ENCODE measurements around the gene C7orf33.
"Not testable (repeated sequence)": the region's sequence is repeated elsewhere in the genome, so short reads cannot be mapped to it uniquely, and the experiment has no call there.

The C7orf33 gene, protein sequence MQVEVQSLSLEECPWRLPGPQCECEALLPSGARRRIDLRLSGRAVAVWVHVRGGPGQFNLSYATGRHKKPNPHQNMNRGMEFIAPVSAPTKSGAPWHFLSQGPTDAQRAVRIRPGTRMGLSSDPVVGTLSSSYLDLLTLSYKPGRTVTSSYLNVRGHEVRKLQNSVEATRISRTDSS

DNA sequence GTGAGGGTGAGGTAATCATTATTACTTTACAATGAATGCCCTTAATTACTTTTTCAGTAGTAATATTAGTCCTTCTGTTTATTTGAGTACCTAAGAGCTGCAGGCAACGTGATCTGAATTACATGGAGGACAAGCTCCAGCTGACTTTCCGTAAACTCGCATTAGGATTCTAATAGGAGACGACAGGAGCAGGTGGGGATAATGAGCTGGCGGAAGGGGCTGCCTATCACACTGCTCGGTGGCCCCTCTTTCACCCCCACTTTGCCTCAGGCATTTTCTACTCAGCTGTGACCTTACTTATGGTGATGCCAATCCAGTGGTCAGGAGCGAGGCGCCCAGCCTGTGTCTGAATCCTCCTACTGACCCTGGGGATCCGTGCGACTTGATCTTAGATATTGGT is at the start of gene C7orf33:
Gene C7orf33, plus strand, starts transcription at position 296 of the 400 bp plus-strand sequence. CDS start 160 bp downstream, outside the sequence.
- no peak for DNase-seq

DNA sequence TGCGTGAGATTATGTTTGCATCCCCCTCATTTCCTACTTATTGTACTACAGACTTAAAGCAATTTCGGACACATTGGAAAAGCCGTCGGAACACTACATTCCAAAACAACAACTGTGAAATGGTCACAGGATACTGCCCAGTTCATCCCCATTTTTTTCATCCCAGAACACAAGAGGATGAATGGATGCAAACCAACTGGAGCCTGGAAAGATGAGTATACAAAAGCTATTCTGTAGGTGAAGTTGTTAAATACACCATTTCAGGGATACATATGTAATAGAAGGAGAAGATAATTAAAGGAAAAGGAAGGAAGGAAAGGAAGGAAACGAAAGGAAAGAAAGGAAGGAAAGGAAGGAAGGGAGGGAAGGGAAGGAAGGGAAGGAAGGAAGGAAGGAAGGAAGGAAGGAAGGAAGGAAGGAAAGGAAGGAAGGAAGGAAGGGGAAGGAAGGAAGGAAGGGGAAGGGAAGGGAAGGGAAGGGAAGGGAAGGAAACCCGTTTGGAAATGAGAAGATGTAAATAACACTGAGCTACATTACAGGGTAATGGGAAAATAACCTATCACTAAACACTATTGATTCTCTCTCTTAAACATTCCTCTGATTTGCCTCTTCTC is 48.6 kb upstream of the C7orf33 start:
- DNase-seq = no peak

DNA sequence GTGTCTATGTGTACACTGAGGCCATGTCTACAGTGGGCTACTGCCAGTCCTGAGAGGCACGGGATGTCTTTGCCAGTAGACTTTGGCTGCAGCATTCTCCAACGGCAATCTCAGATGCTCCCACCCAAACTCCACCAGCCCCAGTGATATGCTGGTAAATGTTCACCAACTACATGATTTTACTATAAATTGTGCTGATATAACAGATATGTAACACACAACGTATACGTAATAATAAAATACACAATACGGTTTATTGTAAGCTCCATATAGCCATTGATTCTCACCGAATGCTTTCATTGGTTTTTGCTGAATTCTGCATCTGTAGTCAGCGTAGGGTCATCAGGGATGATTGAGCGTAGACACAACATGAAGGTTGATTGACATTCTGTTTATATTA is 47.3 kb upstream of the C7orf33 start:
- no peak for DNase-seq

DNA sequence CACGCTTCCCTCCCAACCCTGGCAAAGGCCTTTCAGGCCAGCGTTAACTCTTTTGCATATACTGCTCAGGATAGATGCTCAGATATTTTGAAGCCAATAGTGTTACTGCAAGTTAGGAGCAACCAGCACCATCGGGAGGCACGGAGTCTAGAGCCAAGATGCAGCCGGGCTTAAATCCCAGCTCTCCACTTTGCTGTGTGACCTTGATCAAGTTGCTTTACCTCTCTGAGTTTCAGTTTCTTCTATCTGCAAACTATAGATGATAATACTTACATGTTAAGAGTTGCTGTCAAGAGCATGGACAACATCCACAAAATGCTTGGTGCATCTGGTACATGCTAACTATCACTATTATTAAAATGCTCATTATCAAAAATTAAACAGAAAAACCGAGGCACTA is 45.4 kb upstream of the C7orf33 start:
- no peak for DNase-seq

DNA sequence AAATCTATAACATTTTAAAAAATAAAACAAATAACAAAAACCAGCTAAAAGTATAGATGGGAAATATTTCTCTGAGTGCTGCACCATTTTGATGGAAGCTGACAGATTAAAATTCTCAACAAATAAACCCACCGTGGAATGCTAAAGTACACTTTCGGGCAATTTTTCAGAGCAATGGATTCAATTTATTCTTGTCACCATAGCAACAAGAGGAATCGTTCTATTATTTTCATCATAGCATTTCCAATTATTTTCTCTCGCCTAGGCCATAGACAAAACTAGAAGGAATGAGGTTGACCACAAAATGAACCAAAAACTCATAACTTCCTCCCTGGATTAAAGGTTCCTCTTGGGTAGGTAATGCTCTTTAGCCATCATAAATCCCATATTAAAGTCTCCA is 44.6 kb upstream of the C7orf33 start:
- DNase-seq = no peak

DNA sequence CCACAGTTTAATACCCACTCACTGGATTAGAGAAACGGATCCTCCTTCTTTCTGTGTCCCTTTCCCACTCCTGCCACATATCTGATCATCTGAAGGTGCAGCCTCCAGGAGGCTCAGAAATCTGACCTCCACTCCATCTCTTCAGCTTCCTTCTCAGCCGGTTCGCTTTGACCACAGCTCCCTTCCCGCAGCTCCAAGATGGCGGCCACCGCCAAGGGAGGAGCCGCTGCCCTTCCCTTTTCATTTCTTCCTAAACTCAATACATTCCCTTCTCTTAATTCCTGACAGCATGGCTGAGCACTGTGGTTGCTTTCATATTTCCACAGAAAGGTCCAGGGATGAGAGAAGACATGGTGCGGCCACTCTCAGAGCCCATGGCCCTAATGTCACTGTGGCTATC is 43.7 kb upstream of the C7orf33 start:
- DNase-seq = no peak

DNA sequence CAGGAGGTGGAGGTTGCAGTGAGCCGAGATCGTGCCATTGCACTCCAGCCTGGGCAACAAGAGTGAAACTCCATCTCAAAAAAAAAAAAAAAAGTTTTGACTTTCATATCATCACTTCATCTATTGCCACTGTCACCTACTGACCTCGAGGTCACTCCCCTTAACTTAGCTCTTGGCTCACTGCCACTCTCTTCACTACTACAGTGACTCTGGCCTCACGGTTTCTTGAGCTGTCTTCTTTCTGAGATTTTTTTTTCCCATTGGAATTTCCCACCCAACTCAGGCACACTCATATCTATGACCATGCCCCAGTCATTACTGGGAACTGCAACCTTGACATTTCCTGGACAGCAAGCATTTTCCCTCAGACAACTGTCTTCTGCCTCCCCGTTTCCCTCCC is 42.6 kb upstream of the C7orf33 start:
- DNase-seq = no peak

DNA sequence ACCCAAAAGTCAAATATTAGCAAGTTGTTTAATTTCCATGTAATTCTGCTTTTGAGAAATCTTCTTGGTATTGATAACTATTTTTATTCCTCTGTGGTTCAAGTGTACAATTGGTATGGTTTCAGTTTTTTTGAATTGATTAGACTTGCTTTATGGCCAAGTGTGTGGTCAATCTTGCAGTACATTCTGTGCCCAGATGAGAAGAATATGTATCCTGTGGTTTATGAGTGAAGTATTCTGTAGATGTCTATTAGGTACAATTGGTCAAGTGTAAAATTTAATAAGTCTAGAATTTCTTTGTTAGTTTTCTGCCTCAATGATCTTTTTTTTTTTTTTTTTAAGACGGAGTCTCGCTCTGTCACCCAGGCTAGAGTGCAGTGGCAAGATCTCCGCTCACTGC is 36.6 kb upstream of the C7orf33 start:
- DNase-seq = no peak

DNA sequence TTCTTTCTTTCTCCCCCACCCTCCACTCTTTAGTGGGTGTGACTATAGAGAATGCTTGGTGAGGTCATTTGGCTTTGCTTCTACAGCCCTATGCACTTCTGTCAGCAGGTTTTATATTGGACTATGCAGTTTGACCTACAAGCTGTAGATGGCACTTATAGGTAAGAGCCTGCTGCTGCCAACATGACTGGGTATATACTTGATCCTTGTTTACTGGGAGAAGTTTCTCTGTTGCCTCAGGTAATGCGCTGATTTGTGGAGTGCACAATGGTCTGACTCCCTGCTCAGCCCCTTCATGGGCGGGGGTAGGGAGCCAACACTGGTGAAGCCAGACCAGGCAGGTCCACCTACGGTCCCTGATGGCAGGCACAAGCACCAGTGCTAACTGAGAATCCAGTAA is 33.7 kb upstream of the C7orf33 start:
- DNase-seq = no peak

DNA sequence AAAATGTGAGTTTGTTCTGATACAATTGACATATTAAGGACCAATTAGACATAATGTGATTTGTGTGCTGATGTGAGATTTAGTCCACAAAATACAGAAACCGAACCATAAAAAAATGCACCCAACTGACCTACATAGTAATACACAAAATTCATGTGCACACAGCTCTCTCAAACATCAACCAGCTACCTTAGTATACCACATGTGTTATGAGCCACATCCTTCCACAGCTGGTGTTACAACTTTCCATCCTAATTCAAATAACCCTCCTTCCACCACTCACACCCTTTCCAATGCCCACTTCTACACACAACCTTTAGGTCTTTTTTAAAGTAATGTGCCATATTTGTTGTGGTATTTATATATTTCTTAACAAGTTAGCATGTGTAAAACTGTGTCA is 31.7 kb upstream of the C7orf33 start:
- DNase-seq = no peak

DNA sequence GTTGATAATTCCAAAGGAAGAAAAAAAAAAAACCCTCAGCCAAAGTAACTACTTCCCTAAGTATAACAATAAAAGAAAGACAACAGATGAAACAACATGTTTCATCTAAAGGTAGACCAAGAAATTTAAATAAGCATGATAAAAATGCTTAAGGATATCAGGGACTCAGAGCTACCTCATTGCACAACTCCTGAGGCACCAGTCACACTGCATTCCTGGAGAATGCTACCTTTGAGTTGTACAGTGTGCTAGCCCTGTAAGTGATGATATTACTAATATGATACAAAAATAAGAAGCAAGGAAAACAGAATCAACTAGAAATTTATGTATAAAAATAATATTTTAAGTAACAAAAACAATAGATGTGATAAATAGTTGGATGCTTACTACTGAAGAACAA is 29.5 kb upstream of the C7orf33 start:
- no peak for DNase-seq

DNA sequence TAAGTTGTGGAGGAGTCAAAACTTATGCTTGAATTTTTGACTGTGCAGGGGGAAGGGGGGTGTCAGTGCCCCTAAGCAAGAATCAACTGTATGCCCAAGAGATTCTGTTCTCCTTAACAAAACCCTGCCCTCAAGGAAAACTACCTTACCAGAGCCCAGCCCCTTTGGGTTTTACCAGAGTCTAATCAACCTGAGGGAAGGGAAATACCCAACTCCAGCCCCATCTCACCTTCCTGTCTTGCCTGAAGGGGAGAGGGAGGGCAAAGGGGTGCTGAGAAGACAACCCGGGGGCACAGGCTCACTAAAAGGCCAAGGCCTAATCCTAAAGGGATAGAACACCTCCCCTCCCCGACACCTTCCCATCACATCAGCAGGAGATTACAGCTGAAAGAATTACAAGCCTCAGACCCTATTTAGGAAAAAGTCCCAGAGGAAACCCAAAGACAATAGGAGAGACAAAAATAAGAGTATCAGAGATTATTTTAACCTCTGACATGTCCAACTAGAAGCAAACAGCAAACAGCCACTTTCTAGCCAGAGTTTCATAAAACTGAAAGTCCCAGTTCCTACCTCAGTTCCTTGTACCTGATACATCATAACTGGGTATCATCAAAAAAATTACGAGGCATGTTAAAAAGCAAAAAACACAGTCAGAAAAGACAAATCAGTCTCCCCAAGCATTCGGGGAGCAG is 26.8 kb upstream of the C7orf33 start:
- no peak for DNase-seq

DNA sequence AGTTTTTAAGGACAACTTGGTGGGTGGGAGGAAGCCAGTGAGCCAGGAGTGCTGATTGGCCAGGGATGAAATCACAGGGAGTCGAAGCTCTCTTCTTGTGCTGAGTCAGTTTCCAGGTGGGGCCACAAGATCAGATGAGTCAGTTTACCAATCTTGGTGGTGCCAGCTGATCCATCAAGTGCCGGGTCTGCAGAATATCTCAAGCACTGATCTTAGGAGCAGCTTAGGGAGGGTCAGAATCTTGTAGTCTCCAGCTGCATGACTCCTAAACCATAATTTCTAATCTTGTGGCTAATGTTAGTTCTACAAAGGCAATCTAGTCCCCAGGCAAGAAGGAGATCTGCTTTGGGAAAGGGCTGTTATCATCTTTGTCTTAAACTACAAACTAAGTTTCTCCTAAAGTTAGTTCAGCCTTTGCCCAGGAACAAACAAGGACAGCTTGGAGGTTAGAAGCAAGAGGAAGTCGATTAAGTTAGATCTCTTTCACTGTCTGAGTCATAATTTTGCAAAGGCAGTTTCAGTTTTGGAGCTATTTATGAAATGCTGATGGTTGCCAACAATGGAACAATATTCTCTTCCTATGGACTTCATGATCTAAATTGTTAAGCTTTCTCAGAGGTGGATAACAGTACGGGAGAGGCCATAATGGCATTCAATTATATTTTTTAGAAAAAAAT is 26.2 kb upstream of the C7orf33 start:
- DNase-seq = peak; percentile 42 to 60

DNA sequence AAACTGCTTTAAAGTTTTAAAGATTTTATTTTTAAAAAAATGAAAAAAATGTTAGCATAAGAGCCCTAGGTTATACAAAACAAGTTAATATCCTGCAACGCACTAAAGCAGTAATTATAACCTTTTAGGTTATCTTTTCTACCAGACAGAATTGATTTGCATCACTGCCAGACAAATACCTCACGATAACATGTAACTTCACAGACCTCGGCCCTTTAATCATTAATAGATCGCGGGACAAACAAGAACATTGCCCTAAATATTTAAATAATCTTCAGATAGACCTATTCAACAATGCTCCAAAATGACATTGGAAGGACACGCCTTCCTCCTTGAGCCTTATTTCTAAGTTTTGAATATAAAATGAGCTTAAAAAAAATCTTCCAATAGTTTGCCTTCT is 23.8 kb upstream of the C7orf33 start:
- DNase-seq = no peak

DNA sequence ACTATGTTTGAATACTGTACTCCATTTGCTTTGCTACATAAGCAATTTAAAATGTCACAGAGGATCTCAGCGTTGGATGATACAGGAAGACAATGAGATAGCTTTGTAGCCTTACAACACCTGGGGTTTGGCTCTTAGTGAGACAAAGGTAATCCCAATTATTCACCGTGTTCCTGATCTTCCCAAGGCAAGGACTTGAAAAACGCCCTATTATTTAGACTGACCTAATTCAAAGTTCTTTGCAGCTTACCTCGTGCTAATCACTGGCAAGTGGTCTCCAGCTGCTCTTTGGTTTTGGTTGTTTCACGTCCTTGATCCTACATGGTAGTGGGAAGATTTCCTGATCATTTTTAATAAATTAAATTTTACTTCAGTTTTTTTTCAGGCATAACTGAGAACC is 23.0 kb upstream of the C7orf33 start:
- DNase-seq = no peak

DNA sequence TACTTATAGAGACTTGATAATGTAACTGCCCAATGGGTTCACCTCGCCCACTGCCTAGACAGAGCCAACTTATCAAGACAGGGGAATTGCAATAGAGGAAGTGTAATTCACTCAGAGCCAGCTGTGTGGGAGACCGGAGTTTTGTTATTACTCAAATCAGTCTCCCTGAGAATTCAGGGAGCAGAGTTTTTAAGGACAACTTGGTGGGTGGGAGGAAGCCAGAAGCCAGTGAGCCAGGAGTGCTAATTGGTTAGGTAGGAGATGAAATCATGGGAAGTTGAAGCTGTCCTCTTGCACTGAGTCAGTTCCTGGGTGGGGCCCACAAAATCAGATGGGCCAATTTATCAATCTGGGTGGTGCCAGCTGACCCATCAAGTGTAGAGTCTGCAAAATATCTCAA is 20.1 kb upstream of the C7orf33 start:
- DNase-seq = no peak

DNA sequence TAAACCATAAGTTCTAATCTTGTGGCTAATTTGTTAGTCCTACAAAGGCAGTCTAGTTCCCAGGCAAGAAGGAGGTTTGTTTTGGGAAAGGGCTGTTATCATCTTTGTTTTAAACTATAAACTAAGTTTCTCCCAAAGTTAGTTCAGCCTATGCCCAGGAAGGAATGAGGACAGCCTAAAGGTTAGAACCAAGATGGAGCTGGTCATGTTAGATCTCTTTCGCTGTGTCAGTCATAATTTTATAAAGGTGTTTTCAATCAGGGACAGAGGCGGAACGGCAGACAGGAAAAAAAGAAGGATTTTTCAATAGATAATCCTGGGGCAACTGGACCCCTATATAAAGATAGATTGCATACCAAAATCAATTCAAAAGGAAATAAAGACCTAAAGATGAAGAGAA is 19.6 kb upstream of the C7orf33 start:
- DNase-seq = not testable (repeated sequence)

DNA sequence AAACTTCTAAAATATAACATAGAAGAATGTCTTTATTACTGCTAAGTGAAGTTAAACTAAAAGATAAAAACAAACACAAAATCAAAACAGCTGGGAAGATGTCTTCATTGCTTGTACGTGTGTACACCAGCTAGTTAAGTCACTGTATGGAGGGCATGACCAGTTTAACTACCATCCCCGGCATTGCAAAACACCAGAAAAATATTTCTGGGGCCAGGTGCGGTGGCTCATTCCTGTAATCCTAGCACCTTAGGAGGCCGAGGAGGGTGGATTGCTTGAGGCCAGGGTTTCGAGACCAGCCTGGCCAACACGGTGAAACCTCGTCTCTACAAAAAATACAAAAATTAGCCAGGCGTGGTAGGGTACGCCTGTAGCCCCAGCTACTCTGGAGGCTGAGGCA is 19.2 kb upstream of the C7orf33 start:
- DNase-seq = no peak

DNA sequence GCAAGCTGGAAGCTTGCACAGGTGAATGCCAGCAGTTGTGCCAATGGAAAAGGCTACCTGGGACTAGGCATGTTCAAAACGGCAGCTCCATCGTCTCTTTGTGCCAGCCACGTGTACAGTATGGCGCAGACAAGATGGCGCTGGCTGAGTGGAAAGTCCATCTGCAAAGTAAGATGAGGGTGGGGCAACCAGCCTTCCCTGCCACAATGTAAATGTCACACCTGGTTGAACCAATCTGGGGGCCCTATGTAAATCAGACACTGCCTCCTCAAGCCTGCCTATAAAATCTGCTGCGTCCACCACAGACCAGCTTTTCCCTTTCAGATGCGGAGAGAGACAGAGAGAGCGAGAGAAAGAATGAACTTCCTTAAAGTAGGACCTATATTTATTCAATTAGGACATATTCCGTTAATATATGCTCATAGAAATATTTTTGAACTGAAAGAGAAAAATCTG is 18.5 kb upstream of the C7orf33 start:
- DNase-seq = no peak

DNA sequence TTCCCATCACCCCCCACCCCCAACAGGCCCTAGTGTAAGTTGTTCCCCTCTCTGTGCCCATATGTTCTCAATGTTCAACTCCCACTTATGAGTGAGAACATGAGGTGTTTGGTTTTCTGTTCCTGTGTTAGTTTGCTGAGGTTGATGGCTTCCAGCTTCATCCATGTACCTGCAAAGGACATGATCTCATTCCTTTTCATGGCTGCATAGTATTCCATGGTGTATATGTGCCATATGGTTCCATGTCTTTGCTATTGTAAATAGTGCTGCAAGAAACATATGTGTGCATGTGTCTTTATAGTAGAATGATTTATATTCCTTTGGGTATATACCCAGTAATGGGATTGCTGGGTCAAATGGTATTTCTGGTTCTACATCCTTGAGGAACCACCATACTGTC is 17.0 kb upstream of the C7orf33 start:
- DNase-seq = not testable (repeated sequence)

DNA sequence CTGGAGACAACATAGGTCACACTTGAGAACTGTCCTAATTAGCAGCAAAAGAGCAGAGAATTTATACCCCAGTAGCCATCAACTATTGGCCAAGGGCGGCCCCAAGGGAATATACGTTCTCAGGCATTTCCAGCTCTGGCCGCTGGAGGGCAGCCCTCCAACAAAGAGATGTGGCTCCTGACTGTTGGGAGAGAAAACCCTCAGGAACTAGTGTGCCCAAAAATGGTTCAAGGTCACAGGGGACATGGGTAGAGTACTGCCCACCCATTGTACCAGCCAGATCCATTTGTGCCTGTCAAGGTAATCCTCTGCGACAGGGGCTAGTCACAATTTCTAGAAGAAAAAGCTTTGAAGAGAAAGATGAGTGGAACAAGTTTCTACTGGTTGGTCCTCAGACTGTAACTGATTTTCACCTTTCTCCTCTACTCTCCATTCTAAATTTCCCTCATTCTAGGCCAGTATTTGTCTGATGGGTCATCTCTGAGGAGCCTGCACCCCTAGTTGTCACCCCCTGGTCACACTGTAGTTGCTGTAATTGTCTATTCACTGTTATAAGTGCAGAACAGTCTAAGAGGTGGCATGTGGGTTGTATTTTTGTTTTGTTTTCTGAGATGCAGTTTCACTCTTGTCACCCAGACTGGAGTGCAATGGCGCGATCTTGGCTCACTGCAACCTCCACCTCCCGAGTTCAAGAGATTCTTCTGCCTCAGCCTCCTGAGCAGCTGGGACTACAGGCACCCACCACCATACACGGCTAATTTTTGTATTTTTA is 14.7 kb upstream of the C7orf33 start:
- DNase-seq = peak; percentile 81 to 83

DNA sequence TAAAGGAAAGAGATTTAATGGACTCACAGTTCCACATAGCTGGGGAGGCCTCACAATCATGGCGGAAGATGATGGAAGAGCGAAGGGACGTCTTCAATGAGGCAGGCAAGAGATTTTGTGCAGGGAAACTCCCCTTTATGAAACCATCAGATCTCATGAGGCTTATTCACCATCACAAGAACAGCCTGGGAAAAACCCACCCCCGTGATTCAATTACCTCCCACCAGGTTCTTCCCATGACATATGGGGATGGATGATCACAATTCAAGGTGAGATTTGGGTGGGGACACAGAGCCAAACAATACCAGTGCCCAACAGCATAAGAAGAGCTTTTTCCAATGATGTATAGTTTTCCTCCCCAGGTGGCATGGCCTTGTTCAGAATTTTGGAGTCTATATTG is 11.2 kb upstream of the C7orf33 start:
- no peak for DNase-seq

DNA sequence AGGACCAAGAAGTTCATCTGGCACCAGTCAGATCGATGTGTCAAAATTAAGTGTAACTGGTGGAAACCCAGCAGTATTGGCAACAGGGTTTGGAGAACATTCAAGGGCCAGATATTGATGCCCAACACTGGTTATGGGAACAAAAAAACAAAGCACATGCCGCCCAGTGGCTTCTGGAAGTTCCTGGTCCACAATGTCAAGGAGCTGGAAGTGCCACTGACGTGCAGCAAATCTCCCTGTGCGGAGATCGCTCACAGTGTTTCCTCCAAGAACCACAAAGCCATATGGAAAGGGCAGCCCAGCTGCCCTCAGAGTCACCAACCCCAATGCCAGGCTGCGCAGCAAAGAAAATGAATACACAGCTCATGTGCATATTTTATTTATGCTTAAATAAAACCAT is 10.1 kb upstream of the C7orf33 start:
- no peak for DNase-seq
